ENCODE data around the gene SMARCC2.

DNA sequence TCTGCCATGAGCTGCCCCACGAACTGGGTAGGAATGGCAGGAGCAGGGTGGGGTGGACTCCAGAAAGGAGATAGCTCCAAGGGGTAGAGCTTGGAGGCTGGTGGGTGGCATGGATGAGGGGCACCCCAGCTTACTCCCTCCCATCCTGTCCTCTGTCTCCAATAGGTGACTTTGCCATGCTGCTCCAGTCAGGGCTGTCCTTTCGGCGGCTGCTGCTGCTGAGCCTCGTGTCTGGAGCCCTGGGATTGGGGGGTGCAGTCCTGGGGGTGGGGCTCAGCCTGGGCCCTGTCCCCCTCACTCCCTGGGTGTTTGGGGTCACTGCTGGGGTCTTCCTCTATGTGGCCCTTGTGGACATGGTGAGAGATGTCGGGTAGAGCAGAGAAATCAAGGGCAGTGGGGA, 47.7 kb upstream of the SMARCC2 start:
- TF ChIP-seq GATA2 (IDR thresholded peaks at IDR 0.05; ENCODE audit: low read depth, low read length) (no peak), GATA3 (IDR thresholded peaks at IDR 0.05; ENCODE audit: low read depth, low read length) (no peak)

All from SH-SY5Y (cell line).